ENCODE measurements around the gene CEP250.

The CEP250 gene

DNA sequence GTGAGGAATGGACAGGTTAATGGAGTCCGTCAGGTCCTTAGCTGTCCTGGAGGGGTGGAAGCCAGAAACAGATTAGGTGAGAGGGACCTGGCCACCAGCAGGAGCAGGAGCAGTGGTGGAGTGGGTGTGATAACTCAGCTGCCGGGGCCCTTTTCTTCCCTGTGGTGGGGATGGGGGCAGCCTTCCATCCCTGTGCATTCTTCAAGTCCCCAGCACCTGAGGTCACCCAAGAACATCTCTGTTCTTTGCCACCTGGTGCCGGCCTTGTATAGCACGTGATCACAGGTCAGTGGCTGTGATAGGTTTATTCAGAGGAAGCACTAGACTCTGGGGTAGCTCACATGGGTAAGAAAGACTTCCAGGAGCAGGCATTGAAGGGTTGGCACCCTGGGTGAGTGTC is 103.1 kb downstream of the CEP250 start:
- Histone ChIP-seq H3K9ac (ENCODE audit: low read length) (no peak overlapping the region), H3K4me3 (ENCODE audit: low read length) (no peak overlapping the region), H3K9me3 (ENCODE audit: control insufficient read depth, low read length) (no peaks in the 10 kb centered on the region), H3K27me3 (replicated peaks; ENCODE audit: control insufficient read depth, insufficient read depth, low read length) (no peaks in the 10 kb centered on the region), H3K36me3 (ENCODE audit: control insufficient read depth, insufficient read depth, low read length, severe bottlenecking) (peaks cover 48% of the 10 kb centered on the region), H3K4me1 (ENCODE audit: control insufficient read depth, insufficient read depth, low read length) (peaks cover 11% of the 10 kb centered on the region)
- DNase-seq (ENCODE audit: low read depth): no peak

DNA sequence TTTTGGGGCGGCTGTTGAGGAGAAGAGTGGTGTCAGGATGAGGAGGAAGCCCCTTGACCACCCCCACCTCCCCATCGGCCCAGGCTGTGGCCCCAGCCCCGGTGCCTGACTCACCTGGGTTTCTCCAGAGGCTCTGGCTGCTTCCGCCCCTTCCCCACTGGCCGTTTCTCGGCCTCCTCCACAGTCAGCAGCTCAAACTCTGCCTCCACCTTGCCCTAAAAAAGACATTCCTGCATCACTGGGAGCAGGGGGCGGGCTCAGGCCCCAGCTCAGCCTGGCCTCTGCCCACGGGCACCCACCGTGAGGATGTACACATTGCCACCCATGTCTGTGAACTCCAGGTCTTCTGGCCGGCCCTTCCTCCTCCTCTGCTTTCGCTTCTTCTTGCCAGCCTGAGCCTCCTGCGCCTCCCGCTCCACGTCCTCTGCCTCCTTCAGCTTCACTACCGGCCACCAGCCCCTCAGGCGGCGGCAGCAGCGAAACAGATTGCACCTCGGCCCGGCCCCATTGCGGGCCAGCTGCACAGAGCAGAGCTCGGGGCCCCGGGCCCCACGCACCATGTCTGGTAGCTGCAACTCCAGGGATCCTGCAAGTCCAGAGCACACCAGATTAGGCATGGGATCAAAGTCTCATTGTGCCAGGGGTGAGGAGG is 103.8 kb downstream of the CEP250 start:
- Histone ChIP-seq H3K36me3 (ENCODE audit: control insufficient read depth, insufficient read depth, low read length, severe bottlenecking) (peaks cover 41% of the 10 kb centered on the region), H3K9ac (ENCODE audit: low read length) (no peak overlapping the region), H3K27me3 (replicated peaks; ENCODE audit: control insufficient read depth, insufficient read depth, low read length) (no peaks in the 10 kb centered on the region), H3K4me3 (ENCODE audit: low read length) (no peak overlapping the region), H3K4me1 (ENCODE audit: control insufficient read depth, insufficient read depth, low read length) (peaks cover 7% of the 10 kb centered on the region), H3K9me3 (ENCODE audit: control insufficient read depth, low read length) (no peaks in the 10 kb centered on the region)
- DNase-seq (ENCODE audit: low read depth): no peak

DNA sequence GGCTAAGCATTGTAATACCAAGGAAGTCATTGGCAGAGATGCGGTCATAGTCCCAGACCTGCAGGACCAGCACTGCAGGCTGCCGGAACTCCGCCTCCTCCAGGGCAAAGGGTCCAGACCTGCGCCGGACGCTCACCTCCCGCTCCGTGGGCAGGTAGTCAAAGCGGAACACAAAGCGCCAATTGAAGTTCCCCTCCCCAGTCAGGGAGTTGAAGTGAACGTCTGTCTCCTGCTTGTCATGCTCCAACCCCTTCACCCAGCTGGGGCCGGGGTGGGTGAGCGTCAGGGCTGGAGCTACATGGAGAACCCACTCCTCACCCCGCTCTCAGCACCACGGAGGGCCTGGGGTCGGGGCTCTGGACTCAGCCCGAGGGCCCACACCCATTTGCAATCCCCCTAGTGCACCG is 104.7 kb downstream of the CEP250 start:
- Histone ChIP-seq H3K4me1 (ENCODE audit: control insufficient read depth, insufficient read depth, low read length) (peaks cover 5% of the 10 kb centered on the region), H3K9ac (ENCODE audit: low read length) (no peak overlapping the region), H3K4me3 (ENCODE audit: low read length) (no peak overlapping the region), H3K27me3 (replicated peaks; ENCODE audit: control insufficient read depth, insufficient read depth, low read length) (peaks cover 4% of the 10 kb centered on the region), H3K36me3 (ENCODE audit: control insufficient read depth, insufficient read depth, low read length, severe bottlenecking) (peaks cover 32% of the 10 kb centered on the region), H3K9me3 (ENCODE audit: control insufficient read depth, low read length) (no peaks in the 10 kb centered on the region)
- DNase-seq (ENCODE audit: low read depth): no peak

DNA sequence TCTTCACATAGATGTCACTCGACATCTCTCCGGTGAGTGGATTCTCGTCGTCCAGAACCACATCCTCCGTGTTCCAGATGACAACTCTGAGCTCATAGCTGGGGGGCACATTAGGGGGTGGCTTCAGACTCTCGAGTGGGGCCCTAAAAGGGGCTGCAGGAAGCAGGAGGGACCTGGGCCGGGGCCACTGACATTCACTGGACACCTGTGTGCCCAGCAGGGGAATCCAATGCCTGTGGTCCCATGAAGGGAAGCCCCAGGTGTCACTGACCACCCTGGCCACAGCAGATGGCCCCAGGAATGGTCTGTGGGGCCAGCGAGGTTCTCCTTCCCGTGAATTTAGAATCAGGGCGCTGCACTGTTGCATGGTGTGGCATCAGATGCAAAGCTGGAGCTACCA is 105.1 kb downstream of the CEP250 start:
- no peaks in the 10 kb centered on the region for H3K9me3 ChIP-seq (ENCODE audit: control insufficient read depth, low read length)

DNA sequence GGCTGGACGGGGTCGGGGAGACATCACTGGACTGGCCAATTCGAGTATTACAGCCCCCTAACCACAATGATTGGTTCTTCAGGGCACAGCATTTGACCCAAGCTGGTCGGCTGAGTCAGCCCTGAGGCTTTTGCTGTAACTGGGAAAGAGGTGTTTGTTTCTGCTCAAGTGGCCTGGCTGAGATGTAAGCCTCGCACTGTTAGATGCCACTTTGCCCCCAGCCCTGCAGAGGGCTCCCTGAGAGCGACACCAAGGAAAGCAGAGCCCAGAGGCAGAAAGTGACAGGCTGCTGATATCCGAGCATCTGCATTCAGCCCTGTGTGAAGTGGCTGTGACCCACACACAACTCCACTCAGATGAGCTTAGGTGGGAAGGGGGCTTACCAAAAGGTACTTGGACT is 105.9 kb downstream of the CEP250 start:
- Histone ChIP-seq H3K4me3 (ENCODE audit: low read length) (no peak overlapping the region), H3K9ac (ENCODE audit: low read length) (no peak overlapping the region), H3K36me3 (ENCODE audit: control insufficient read depth, insufficient read depth, low read length, severe bottlenecking) (peaks cover 22% of the 10 kb centered on the region), H3K4me1 (ENCODE audit: control insufficient read depth, insufficient read depth, low read length) (peaks cover 5% of the 10 kb centered on the region), H3K27me3 (replicated peaks; ENCODE audit: control insufficient read depth, insufficient read depth, low read length) (peaks cover 5% of the 10 kb centered on the region), H3K9me3 (ENCODE audit: control insufficient read depth, low read length) (no peaks in the 10 kb centered on the region)
- peak; percentile 24 for DNase-seq (ENCODE audit: low read depth)

More for the DNA sequence above, 105.1 kb downstream of the CEP250 start:
- H3K4me1 ChIP-seq (ENCODE audit: control insufficient read depth, insufficient read depth, low read length): peaks cover 5% of the 10 kb centered on the region
- H3K27me3 ChIP-seq (replicated peaks; ENCODE audit: control insufficient read depth, insufficient read depth, low read length): peaks cover 5% of the 10 kb centered on the region
- no peak overlapping the region for H3K9ac ChIP-seq (ENCODE audit: low read length)
- H3K36me3 ChIP-seq (ENCODE audit: control insufficient read depth, insufficient read depth, low read length, severe bottlenecking): peaks cover 28% of the 10 kb centered on the region
- no peak overlapping the region for H3K4me3 ChIP-seq (ENCODE audit: low read length)
- DNase-seq (ENCODE audit: low read depth): no peak

DNA sequence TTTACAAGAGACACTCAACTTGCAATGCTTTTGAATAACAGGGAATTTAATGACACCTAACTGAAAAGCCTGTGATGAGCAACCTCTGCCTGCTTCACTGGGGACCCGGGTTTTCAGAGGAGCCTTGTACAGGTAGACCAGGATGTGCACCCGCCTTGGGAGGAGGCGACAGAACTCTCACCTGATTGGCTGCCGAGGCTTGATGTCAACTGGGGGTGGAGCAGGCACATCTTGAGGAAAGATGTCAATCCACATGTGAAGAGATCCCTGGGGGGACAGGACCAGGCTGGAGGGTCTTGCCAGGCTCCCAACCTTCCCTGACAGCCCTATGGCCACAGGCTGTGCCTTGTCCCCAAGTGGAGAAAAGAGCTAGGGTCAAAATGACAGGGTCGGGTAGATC is 106.3 kb downstream of the CEP250 start:
- Histone ChIP-seq H3K9me3 (ENCODE audit: control insufficient read depth, low read length) (no peaks in the 10 kb centered on the region), H3K9ac (ENCODE audit: low read length) (no peak overlapping the region), H3K4me3 (ENCODE audit: low read length) (no peak overlapping the region), H3K36me3 (ENCODE audit: control insufficient read depth, insufficient read depth, low read length, severe bottlenecking) (peaks cover 18% of the 10 kb centered on the region), H3K4me1 (ENCODE audit: control insufficient read depth, insufficient read depth, low read length) (peaks cover 5% of the 10 kb centered on the region), H3K27me3 (replicated peaks; ENCODE audit: control insufficient read depth, insufficient read depth, low read length) (peaks cover 5% of the 10 kb centered on the region)
- no peak for DNase-seq (ENCODE audit: low read depth)

DNA sequence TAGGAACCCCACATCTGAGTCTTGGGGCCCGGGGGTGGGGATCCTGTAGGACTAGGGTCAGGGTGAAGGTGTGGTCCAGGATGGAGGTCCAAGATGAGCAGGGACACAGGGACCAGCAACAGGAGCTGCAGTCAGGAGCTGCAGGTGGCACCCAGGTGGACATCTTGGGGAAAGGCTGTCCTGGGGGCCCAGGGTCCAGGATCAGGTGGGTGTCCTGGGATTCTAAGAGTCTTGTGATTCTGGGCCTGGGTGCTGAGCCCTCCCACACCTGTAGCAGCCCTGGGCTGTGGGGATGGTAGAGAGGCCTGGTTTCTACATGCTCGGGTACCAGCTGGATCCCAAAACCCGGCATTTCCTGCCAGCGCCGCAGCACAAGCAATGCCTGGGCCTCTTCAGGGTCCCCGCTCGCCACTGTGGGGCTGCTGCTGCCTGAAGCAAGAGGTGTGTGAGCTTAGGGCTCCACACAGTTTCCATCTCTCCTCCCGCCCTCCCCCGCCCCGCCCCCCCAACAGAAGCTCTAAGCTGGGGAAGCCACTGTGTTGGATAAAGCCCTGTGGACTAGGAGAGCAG is 107.2 kb downstream of the CEP250 start:
- Histone ChIP-seq H3K27me3 (replicated peaks; ENCODE audit: control insufficient read depth, insufficient read depth, low read length) (peaks cover 5% of the 10 kb centered on the region), H3K9ac (ENCODE audit: low read length) (no peak overlapping the region), H3K4me3 (ENCODE audit: low read length) (no peak overlapping the region), H3K4me1 (ENCODE audit: control insufficient read depth, insufficient read depth, low read length) (peaks cover 5% of the 10 kb centered on the region), H3K9me3 (ENCODE audit: control insufficient read depth, low read length) (no peaks in the 10 kb centered on the region), H3K36me3 (ENCODE audit: control insufficient read depth, insufficient read depth, low read length, severe bottlenecking) (peaks cover 9% of the 10 kb centered on the region)
- no peak for DNase-seq (ENCODE audit: low read depth)

DNA sequence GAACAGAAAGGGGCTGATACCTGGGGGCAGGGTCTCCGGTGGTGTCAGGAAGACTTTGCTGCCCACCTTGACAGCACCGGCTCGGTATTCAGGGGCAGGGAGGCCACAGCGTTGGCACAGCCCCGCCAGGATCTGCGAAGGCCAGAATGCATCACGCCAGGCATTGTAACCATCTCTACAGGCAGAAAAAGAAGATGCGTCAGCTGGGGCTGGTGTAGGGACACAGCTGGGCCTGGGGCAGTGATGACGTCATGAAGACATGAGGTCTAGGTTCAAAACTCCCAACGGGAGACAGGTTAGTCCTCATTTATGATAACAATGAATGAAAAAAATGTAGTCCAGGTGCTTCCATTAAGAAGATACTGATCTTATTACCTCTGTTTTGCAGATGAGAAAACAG is 108.4 kb downstream of the CEP250 start:
- H3K27me3 ChIP-seq (replicated peaks; ENCODE audit: control insufficient read depth, insufficient read depth, low read length): peaks cover 5% of the 10 kb centered on the region
- no peak overlapping the region for H3K4me3 ChIP-seq (ENCODE audit: low read length)
- no peaks in the 10 kb centered on the region for H3K9me3 ChIP-seq (ENCODE audit: control insufficient read depth, low read length)
- H3K9ac ChIP-seq (ENCODE audit: low read length): no peak overlapping the region
- H3K36me3 ChIP-seq (ENCODE audit: control insufficient read depth, insufficient read depth, low read length, severe bottlenecking): no peaks in the 10 kb centered on the region
- no peak for DNase-seq (ENCODE audit: low read depth)
- peaks cover 5% of the 10 kb centered on the region for H3K4me1 ChIP-seq (ENCODE audit: control insufficient read depth, insufficient read depth, low read length)

DNA sequence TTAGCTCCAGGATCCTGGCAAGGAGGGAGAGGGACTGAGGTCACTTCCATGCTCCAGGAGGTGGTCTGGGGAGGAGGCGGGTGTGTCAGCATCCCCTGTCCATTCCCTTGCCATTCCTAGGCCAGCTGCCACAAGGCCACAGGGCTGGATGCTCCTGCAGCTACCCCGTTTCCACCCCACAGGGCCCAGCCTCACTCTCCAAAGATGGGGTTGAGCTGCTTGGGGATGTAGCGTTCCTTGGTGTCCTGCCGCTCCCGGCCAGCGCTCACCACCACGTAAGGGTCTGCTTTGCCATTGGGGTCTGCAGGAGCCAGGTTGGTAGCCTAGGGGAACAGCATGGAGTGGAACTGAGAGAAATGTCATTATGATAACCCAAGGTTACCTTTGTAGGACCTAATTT is 109.5 kb downstream of the CEP250 start:
- H3K9ac ChIP-seq (ENCODE audit: low read length): no peak overlapping the region
- H3K4me3 ChIP-seq (ENCODE audit: low read length): no peak overlapping the region
- H3K4me1 ChIP-seq (ENCODE audit: control insufficient read depth, insufficient read depth, low read length): peaks cover 5% of the 10 kb centered on the region
- H3K36me3 ChIP-seq (ENCODE audit: control insufficient read depth, insufficient read depth, low read length, severe bottlenecking): no peaks in the 10 kb centered on the region
- DNase-seq (ENCODE audit: low read depth): no peak
- no peaks in the 10 kb centered on the region for H3K9me3 ChIP-seq (ENCODE audit: control insufficient read depth, low read length)
- peaks cover 5% of the 10 kb centered on the region for H3K27me3 ChIP-seq (replicated peaks; ENCODE audit: control insufficient read depth, insufficient read depth, low read length)

DNA sequence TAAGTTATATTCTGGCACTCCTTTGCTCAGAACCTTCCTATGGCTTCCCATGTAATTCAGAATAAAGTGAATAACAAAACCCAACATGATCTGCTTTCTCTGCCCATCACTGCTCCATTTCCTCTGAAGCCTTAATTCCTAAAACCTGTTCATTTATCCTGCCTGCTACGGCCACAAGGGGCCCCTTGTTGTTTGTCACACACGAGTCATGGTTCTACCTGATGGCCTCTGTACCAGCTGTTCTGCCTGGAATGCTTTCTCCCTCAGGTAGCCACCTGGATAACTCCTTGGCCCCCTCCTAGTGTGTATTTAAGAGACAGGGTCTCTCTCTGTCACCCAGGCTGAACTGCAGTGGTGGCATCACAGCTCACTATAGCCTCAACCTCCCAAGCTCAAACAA is 113.2 kb downstream of the CEP250 start:
- Histone ChIP-seq H3K36me3 (ENCODE audit: control insufficient read depth, insufficient read depth, low read length, severe bottlenecking) (no peaks in the 10 kb centered on the region), H3K4me3 (ENCODE audit: low read length) (no peak overlapping the region), H3K4me1 (ENCODE audit: control insufficient read depth, insufficient read depth, low read length) (no peaks in the 10 kb centered on the region), H3K9me3 (ENCODE audit: control insufficient read depth, low read length) (peaks cover 9% of the 10 kb centered on the region), H3K9ac (ENCODE audit: low read length) (no peak overlapping the region), H3K27me3 (replicated peaks; ENCODE audit: control insufficient read depth, insufficient read depth, low read length) (peaks cover 5% of the 10 kb centered on the region)
- no peak for DNase-seq (ENCODE audit: low read depth)
